DND-41 (cell line): Measurements from ENCODE around the gene PCDHB10.
"Not testable (repeated sequence)": the region's sequence is repeated elsewhere in the genome, so short reads cannot be mapped to it uniquely, and the experiment has no call there.

Experiments
- ATAC-seq: fragments of 200-7000 bp; cut with Tn5 transposase; 3 replicates; pipeline ENCODE4 v1.9.1; 2021; ENCODE audit warnings: low read depth; ENCODE audit not compliant: insufficient read depth
- DNase-seq: peaks from one replicate; pipeline ENCODE4 v3.0.0-alpha.2; 2020
- H2AFZ ChIP-seq: 2 replicates; pipeline ENCODE4 v1.6.0; 2012; ENCODE audit warnings: low read depth, low read length
- H3K27ac ChIP-seq: 2 replicates; pipeline ENCODE4 v1.5.1; 2012; ENCODE audit warnings: low read length, inconsistent platforms
- H3K27me3 ChIP-seq: fragments of 200-600 bp; sonication (generic); 2 replicates; pipeline ENCODE4 v1.6.0; 2012; ENCODE audit warnings: low read length, mild to moderate bottlenecking, inconsistent platforms; ENCODE audit not compliant: insufficient read depth, poor library complexity
- H3K36me3 ChIP-seq: 2 replicates; pipeline ENCODE4 v1.5.1; 2012; ENCODE audit warnings: low read length, inconsistent platforms; ENCODE audit not compliant: insufficient read depth
- H3K4me1 ChIP-seq: 2 replicates; pipeline ENCODE4 v1.5.1; 2012; ENCODE audit warnings: mild to moderate bottlenecking, low read length; ENCODE audit not compliant: insufficient read depth
- H3K4me2 ChIP-seq: 2 replicates; pipeline ENCODE4 v1.6.0; 2012; ENCODE audit warnings: mild to moderate bottlenecking, moderate library complexity, low read length, inconsistent platforms; ENCODE audit not compliant: insufficient read depth
- H3K4me3 ChIP-seq, 2 experiments: fragments of 200-600 bp in 1 of 2; shearing (Covaris generic) in 1 of 2; 2 replicates each; pipeline ENCODE4 v1.5.1; 2012 to 2016; ENCODE audit warnings: inconsistent platforms in 2 of 2, low read length in 2 of 2, mild to moderate bottlenecking in 2 of 2, low read depth in 1 of 2, moderate library complexity in 1 of 2
- H3K79me2 ChIP-seq: 2 replicates; pipeline ENCODE4 v1.6.0; 2012; ENCODE audit warnings: low read length, inconsistent platforms; ENCODE audit not compliant: insufficient read depth
- H3K9ac ChIP-seq: 2 replicates; pipeline ENCODE4 v1.6.0; 2012; ENCODE audit warnings: low read depth, mild to moderate bottlenecking, inconsistent platforms, low read length, moderate library complexity
- H3K9me3 ChIP-seq: 2 replicates; pipeline ENCODE4 v1.5.1; 2012; ENCODE audit warnings: low read length, moderate library complexity, mild to moderate bottlenecking, inconsistent platforms; ENCODE audit not compliant: insufficient read depth, severe bottlenecking
- H4K20me1 ChIP-seq: 2 replicates; pipeline ENCODE4 v1.6.0; 2012; ENCODE audit warnings: low read length; ENCODE audit not compliant: insufficient read depth
- CTCF ChIP-seq: IDR thresholded peaks from 2 replicates; pipeline ENCODE4 v1.5.1; 2012; ENCODE audit warnings: borderline replicate concordance, low read length, moderate library complexity, mild to moderate bottlenecking; ENCODE audit not compliant: poor library complexity, severe bottlenecking; ENCODE audit errors: extremely low read depth
- EZH2 ChIP-seq: IDR thresholded peaks from 3 replicates; pipeline ENCODE4 v1.6.1; 2012; ENCODE audit warnings: borderline replicate concordance, low read depth, mild to moderate bottlenecking, moderate library complexity, low read length, inconsistent platforms; ENCODE audit not compliant: severe bottlenecking

The PCDHB10 gene

GRCh38 chr5:141208478-141208877 is 16.3 kb downstream of the PCDHB10 start, which contains the start of gene PCDHB12:
Gene PCDHB12 (plus strand): TSS chr5:141208719. CDS start chr5:141208908, 189 bp downstream.
- H3K9me3 ChIP-seq = no peaks in the 10 kb centered on the region
- H2AFZ ChIP-seq = no peak within 1 kb of the TSS
- no peaks in the 10 kb centered on the region for H3K4me1 ChIP-seq
- no peaks in the 10 kb centered on the region for H3K79me2 ChIP-seq
- TF ChIP-seq EZH2 (no peak), CTCF (peak; percentile 40)
- no peaks in the 10 kb centered on the region for H3K36me3 ChIP-seq
- DNase-seq (no peak), ATAC-seq (no peak)
- no peak within 1 kb of the TSS for H3K4me3 ChIP-seq
- no peak within 1 kb of the TSS for H3K4me2 ChIP-seq
- H3K27ac ChIP-seq = no peak within 1 kb of the TSS
- H3K27me3 ChIP-seq = peaks cover 11% of the 10 kb centered on the region
- no peaks in the 10 kb centered on the region for H4K20me1 ChIP-seq
- H3K9ac ChIP-seq = no peak within 1 kb of the TSS

DNA sequence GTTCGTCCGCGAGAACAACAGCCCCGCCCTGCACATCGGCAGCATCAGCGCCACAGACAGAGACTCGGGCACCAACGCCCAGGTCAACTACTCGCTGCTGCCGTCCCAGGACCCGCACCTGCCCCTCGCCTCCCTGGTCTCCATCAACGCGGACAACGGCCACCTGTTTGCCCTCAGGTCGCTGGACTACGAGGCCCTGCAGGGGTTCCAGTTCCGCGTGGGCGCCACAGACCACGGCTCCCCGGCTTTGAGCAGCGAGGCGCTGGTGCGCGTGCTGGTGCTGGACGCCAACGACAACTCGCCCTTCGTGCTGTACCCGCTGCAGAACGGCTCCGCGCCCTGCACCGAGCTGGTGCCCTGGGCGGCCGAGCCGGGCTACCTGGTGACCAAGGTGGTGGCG is 18.1 kb downstream of the PCDHB10 start:
- H3K4me3 ChIP-seq, H3K9ac ChIP-seq, DNase-seq, H3K36me3 ChIP-seq, H2AFZ ChIP-seq, ATAC-seq, H4K20me1 ChIP-seq, H3K9me3 ChIP-seq, H3K4me1 ChIP-seq, H3K27ac ChIP-seq, H3K79me2 ChIP-seq, H3K4me2 ChIP-seq: not testable (repeated sequence)
- peaks cover 11% of the 10 kb centered on the region for H3K27me3 ChIP-seq

- peaks cover 11% of the 10 kb centered on the region for H3K27me3 ChIP-seq
- not testable (repeated sequence) for H3K79me2 ChIP-seq, H3K27ac ChIP-seq, H3K36me3 ChIP-seq, H3K4me3 ChIP-seq, H3K4me2 ChIP-seq, H4K20me1 ChIP-seq, ATAC-seq, H3K9ac ChIP-seq, H3K9me3 ChIP-seq, H2AFZ ChIP-seq, DNase-seq, H3K4me1 ChIP-seq
Observed at GRCh38 chr5:141210849-141211248, 18.7 kb downstream of the PCDHB10 start.

- not testable (repeated sequence) for H3K27ac ChIP-seq, H4K20me1 ChIP-seq, H3K36me3 ChIP-seq, H3K9me3 ChIP-seq, H3K27me3 ChIP-seq, H3K4me1 ChIP-seq, H3K4me3 ChIP-seq, H2AFZ ChIP-seq, H3K79me2 ChIP-seq, H3K4me2 ChIP-seq, H3K9ac ChIP-seq
- TF ChIP-seq CTCF = peak; percentile 61
- ATAC-seq (peak; percentile 73), DNase-seq (peak; percentile 54)
Observed at GRCh38 chr5:141213656-141214339, 21.6 kb downstream of the PCDHB10 start, which contains the start of gene PCDHB13. Gene PCDHB13 (plus strand): TSS chr5:141213919. CDS start chr5:141214124, 205 bp downstream.

GRCh38 chr5:141214583-141214982 is 22.4 kb downstream of the PCDHB10 start:
- H3K79me2 ChIP-seq, H3K4me3 ChIP-seq, H3K27me3 ChIP-seq, ATAC-seq, H4K20me1 ChIP-seq, H3K9me3 ChIP-seq, H3K9ac ChIP-seq, H3K27ac ChIP-seq, DNase-seq, H2AFZ ChIP-seq, H3K4me2 ChIP-seq, H3K4me1 ChIP-seq, H3K36me3 ChIP-seq: not testable (repeated sequence)

- H3K27me3 ChIP-seq, H3K79me2 ChIP-seq, H3K4me2 ChIP-seq, H3K4me3 ChIP-seq, H3K27ac ChIP-seq, H4K20me1 ChIP-seq, ATAC-seq, H3K36me3 ChIP-seq, H3K4me1 ChIP-seq, H2AFZ ChIP-seq, DNase-seq, H3K9me3 ChIP-seq, H3K9ac ChIP-seq: not testable (repeated sequence)
Observed at GRCh38 chr5:141215504-141215903, 23.4 kb downstream of the PCDHB10 start.

- H3K9ac ChIP-seq, H3K27ac ChIP-seq, ATAC-seq, H3K36me3 ChIP-seq, H3K9me3 ChIP-seq, H2AFZ ChIP-seq, H4K20me1 ChIP-seq, H3K4me3 ChIP-seq, H3K4me2 ChIP-seq, H3K27me3 ChIP-seq, DNase-seq, H3K79me2 ChIP-seq, H3K4me1 ChIP-seq: not testable (repeated sequence)
Observed at GRCh38 chr5:141216035-141216434, 23.9 kb downstream of the PCDHB10 start.
